HG03139 (cell line): ENCODE measurements around the gene MYH10.

ENCODE experiments used
- ATAC-seq: cut with Tn5 transposase; IDR thresholded peaks from one replicate; pipeline ENCODE4 v1.9.1; 2021; ENCODE audit not compliant: unreplicated experiment

Gene MYH10

DNA sequence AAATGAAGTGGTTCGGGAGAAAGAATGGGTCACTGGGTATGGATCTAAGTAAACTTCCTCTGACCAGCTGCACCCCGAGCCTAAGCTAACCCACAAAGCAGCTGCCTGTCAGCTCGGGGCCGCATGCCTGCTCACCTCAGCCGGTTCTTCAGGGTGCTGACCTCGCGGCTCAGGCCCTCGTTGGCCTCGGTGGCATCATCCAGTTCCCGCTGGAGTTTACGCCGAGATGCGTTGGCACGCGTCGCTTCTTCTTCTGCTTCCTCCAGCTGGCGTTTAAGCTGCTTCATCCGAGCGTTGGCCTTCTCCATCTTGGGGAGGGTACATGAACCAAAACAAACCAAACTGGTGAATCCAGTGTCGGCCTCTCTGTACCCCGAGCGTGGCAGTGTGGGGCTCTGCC, 153.8 kb downstream of the MYH10 start:
- no peak for ATAC-seq

DNA sequence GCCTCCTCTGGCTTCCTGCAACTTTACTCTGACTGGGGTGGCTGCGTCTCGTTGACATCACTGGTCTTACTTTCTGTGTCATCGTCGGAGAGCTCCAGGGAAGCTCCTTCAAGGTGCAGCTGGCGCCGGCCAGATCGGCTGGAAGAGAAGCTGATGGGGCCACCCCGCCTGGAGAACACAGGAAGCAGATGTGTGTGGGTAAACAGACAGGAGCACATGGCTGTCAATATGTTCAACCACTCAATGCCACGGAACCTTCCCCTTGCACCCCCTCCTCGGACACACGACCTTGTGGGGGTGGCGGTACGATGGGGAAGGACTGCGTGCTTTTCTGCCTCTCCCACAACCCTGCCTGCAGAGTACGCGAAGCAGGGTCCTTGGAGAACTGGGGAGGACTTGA, 154.7 kb downstream of the MYH10 start:
- no peak for ATAC-seq

DNA sequence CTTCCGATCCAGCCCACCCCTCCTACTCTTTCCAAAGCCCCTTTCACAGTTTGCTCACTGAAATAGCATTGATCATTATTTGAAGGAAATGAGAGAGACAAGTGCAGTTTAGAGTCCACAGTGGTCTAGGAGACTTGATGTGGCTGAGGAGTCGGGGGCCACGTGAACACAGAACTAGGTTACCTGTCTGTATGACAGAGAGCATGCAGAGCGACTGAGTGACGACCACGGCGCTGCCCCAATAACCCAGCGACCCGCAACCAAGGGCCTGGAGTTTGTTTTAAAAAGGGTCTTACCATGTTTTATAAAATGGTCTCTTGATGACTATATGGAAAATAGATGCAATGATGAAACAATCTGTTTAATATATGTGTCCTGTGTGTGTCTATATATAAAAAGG, 155.3 kb downstream of the MYH10 start:
- no peak for ATAC-seq

DNA sequence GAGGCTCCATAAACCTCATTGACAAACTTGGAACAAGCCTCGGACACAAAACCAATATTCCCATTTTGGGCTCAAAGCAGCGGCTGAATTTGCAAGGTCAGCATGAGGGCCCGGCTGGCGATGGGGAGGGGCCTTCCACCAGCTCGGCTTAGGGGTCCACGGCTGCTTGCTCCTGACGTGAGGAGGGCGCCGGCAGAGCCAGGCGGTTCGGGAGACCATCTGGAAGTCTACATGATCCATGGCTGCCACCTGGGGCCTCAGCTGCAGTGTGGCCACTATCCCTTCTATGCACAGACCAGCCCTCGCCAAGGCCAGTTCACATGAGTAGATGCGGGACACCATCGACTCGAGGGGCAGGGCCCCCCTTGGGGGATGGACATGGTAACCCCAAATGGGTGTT, 155.7 kb downstream of the MYH10 start:
- ATAC-seq = no peak

DNA sequence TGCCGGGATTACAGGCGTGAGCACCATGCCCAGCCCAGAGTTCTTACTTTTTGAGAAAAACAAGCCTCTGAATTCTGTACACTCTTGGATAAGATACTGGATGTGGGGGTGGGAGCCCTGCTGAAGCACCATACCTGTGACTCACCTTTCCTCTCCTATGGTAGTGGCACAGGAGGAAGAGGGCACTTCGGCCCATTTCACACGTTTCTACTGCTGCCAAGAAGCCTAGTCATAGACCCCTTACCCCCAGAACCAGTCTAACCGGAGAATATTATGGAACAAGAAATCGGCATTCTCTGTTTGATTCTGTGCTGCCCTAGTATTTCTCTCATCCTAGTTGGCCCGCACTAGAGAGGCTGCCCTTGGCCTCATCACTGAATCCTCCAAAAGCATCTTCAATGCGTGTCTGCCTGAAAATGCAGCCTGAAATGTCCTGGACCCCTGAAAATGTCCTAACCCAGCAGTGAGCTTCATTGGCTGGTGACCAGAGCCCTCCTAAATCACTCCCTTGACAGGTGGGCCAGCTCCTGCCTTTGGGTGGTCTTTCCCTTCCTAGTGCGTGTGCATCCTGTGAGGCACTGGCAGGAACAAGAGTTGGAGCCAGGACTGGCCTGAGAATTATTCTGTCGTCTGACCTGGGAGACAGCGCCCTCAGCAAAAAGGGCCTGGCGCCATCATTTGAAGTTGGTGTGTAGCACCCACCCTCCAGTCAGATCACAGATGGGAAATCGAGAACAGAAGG, 156.9 kb downstream of the MYH10 start:
- no peak for ATAC-seq

DNA sequence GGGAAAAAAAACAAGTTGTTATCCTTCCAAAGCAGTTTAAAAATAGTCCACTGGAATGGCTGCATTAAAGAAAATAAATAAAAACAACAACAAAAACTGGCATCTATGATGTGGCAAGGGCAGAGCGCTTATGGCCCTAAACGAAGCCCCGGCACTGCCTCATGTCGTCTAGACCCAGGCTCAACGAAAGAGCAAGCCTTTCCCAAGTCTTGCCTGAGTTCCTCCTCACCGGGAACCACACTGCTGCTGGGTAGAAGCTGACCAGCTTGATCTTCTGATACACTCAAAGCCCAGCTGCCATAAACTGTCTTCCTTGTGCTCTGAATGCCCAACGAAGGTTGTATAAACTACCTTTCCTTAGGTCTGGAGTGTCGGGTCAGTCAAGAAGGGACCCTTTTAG, 157.9 kb downstream of the MYH10 start:
- no peak for ATAC-seq

DNA sequence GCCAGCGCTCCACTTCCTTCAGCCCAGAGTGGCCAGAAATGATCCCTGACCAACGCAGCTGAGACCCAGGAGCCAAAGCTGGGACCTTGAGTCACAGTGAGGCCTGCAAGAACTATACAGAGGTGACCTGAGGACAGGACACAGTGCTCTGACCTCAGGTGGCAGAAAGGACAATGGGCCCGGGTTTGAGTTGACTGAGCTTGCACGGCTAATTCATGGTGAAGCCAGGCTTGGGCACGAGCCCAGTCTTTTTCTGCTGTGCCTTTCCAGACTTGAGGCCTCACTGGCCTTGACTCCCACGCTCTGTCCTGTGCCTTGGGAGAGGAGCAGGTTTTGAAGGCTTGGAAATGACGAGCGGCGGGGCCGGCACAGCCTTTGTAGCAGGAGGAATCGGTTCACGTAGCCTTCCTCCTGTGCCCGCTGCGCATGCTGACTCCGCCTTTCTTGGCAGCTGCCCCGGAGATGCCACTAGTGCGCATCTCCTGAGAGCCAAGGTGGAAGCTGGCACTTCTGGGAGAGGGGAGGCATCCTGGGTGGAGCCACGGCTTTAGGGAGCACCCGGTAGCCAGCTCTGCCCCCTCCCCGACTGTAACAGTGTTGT, 160.0 kb downstream of the MYH10 start:
- no peak for ATAC-seq

DNA sequence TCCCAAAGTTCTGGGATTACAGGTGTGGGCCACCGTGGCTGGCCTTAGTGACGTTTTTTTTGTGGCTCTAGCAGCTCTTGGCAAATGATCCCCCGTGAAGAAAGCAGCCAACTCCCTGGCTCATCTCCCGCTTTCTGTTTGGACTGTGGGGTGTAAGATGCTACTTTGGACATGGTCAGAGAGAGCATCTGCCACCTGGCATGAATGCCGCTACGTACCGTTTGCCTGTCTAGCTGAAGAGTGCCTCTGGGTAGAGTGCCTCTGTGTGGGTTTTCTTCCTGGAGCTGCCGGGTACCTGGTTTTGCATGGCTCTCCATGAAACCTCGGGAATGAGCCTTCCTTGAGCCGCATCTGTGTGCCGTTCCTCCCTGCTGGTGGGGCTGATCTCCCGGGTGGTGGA, 160.6 kb downstream of the MYH10 start:
- no peak for ATAC-seq

DNA sequence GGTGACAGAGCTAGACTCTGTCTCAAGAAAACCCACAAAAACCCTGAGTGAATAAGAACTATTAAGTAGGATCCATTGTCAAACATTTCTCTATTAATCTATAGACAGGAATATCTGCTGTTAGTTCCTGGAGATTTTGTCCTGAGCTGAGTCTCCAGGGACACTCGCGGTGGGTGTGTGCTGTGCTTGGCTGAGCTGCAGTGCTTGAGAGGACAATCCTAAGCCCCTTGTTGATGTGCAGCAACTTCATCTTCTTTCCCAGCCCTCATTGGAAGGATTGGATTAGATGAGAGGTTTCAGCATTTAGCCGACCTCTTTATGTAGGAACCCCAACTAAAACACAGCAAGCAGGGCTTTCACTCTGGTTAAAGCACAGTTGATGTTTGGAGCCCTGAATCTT, 161.5 kb downstream of the MYH10 start:
- no peak for ATAC-seq

DNA sequence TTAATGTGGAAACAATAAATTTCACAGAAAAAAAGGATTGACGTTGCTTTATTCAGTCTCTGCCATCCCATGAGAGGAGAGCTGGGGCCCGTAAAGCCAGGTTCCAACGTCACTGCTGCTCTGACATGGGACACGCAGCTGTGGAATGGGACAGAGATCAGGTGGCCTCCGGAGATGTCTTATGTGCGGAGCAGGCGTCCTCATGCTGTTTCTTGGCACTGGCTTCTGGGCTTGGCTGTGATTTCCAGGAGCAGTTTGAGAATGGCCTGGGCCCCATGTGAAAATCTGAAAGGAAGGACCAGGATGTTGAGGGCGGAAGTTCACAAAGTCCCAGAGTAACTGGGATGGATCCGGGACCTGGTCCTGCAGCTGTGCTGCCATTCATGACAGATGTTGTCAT, 162.4 kb downstream of the MYH10 start:
- ATAC-seq = no peak

DNA sequence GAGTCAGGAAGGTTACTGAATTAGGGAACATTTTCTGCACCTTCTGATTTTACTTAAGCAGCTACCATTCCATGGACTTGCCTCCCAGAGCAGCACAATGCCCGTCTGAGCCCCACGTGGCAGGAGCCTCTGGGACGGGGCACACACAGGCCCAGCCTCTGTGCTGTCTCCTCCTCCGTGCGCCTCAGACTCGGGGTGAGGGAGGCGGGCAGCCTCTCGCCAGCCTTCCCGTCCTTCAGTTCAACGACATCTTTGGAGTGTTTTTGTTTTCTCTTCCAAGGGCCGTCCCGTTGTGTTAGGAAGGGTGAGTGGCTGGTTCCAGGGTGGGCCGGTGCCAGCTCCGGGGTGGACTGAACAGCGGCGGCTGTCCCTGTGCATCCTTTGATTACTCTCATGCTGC, 163.0 kb downstream of the MYH10 start:
- no peak for ATAC-seq

DNA sequence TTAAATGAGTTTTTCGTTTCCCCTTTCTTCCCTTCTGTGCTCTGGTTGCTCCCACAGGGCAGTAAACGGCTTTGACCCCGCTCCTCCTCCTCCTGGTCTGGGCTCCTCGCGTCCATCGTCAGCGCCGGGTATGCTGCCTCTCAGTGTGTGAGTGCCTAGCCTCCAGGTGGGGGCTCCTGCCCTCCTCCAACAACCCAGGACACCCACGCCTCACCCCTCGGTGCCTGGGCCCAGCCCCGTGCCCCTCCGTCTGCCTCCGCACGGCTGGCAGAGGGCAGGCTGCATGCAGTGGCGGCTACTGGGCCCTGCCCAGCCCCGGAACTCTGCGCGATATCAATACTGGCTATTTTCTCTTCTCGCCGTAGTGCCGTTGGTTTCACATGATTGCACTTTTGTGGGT, 163.7 kb downstream of the MYH10 start:
- no peak for ATAC-seq

DNA sequence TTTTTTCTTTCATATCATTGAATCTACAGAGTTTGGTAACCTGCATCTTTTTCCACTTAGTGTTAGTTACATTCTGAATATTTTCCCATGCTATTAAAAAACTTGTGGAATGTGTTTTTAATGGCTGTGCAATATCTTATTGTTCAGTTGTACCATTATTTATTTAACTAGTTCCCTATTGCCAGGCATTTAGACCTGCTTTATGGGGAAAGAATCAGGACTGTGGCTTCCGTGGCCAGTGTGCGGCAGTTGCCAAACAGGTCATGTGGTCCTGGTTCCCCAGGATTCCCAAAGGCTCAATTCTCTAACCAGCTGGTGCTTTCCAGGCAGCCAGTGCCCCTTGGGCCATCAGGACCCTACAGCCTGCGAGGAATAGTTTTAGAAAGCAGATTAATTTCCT, 164.1 kb downstream of the MYH10 start:
- ATAC-seq = no peak

DNA sequence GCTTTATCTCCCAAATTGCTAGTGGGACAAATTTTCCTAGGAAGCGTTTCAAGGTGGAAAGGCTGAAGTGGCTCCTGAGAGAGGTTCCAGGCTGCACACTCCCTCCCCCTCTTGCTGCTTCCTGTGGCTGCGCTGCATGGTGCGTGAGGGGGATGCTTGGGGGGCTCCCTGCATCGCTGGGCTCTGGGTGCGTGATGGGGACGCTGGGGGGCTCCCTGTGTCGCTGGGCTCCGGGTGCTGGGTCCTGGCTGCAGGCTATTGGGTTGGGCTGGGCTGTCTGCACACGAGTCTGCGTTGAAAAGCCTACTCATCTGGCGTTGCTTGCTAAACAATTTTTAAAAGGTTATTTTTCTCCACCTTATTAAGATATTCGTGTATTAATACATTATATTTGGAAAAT, 164.8 kb downstream of the MYH10 start:
- no peak for ATAC-seq

DNA sequence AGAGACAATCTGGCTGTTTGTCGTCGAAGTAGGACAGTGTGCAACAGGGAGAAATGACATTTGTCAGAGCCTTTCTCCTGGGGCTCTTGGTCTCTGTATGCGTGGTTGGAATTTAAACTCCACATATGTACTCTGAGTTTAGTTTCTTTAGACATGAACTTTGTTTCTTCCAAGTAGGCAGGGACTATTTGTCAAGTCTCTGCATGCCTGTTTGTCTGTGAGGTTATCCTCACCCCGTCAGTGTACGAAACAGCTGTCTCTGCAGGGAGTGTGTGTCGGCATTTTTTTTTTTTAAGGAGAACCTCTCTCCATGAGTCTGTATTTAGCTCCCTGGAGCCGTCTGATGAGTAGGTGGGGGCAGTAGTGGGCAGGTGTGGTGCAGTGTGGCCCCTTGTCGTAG, 165.2 kb downstream of the MYH10 start:
- ATAC-seq = no peak

DNA sequence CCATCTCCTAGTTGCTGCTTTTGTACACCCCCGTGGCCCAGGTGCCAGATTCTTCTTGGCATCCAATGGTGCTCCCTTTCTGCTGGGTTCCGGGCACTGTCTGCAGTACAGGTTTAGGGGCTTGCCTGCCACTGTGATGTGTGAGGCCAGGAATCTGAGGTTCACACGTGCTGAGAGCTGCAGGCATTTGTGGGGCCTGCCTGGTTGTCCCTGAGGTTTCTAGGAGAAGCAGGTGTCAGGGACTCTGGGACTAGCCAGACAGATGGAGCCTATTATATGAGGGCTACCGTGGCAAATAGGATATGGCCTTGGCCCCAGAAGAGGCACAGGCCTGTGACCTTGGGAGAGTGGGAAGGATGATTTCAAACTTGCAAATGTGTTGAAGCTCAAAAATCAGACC, 165.6 kb downstream of the MYH10 start:
- ATAC-seq = no peak

DNA sequence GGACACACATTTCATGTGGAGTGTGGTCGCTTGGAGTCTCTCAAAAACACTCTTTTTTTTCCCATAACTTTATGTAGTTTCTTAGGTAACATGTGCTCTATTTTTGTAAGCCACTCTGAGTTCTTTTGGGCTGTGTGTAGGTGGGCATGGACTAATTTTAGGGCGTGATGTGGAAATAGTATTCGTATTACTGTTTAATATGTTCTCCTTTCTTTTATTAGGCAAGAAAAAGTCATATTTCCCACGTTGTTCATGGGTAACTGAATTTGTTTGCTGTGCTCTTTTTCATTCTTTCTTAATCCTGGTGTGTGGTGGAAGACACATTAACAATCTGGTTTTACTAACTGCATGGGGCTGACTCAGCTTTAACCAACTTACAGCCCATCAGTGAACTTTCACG, 167.4 kb downstream of the MYH10 start:
- no peak for ATAC-seq

DNA sequence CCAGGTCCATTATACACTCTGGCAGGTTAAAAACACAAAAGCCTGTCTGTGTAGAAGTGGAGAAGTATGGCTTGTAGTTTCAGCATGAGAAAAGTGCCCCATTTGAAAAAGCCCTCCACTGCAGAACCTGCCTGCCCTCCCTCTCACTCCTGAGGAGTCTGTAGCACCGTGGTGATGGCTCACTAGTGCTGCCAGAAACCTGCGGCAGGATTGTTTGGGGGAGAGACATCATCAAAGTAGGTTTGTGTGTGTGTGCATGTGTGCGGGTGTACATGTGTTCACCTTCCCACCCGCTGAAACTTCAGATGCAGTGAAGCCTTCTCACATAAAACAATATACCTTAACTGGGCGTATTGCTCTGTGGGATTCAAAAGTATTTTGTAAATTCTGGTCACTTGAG, 168.0 kb downstream of the MYH10 start:
- ATAC-seq = no peak

DNA sequence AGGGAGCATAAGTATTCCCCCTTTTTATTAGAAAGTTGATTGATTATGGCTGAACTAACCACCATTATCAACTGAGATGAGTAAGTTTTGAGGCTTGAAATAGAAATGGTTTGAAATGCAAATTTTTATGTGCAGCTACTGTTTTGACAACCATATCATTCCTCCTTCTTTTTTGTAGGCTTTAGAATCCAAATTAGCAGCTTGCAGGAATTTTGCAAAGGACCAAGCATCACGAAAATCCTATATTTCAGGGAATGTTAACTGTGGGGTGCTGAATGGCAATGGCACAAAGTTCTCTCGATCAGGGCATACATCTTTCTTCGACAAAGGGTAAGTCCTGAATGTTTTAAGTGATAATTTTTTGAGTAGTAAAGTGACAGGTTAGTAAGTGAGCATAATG, 170.7 kb downstream of the MYH10 start:
- no peak for ATAC-seq

DNA sequence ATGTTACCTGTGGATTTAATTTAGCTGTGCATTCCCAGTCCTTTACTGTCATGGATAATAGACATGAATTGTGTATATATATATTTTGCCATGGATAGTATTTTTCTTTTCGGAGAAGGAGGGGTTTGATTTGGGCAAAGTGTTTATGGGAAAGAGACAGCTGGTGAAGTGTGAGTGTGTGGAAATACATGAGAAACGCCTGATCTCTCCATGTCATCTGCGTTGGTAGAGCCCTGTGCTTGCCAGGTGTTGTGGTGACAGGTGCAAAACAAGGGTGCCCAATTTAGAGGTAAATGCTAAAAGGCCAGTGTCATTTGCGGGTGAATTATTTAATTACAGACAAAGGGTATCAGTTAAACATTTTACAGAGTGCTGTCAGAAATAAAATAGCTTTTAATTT, 171.4 kb downstream of the MYH10 start:
- ATAC-seq = no peak

DNA sequence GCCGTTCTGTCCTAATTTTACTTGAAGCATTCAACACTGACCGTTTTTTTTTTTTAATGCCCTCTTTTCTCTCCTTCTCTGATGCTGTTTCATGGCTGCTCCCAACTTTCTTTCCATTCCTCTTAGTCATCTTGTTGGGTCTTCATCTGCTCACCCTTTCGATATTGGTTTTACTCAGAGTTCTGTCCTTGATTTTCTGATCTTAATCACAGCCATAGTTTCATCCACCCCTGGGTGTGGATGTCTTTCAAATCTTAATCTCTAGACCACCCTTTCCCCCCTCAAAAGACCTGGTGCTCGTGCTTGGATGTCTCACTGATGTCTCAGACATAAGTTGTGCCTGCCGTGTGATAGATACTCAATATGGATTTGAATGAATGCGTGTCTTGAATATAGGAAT, 172.4 kb downstream of the MYH10 start:
- ATAC-seq = no peak

DNA sequence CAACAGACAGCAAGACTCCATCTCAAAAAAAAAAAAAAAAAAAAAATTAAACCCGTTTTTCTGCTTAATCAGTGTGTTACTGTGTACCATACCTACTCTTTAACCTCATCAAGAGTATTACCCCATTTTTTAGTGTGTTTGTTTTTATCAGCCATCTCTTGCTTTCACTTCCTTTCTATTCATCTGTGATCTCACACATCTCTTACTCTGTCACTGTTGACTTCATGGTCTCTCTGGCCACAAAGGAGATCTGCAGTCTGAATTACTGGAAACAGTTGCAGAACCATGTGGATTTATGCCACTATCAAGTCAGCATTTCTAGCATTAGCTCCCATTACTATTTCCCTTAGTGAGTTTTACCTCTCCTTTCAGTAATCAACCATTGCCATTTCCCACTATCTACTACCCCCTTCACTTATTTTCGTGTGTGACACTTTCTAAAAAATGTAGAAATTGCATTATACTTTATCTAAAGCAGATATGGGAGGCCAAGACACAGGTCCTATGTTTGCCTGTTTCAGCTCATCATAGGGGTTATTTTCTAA, 174.8 kb downstream of the MYH10 start:
- ATAC-seq = no peak

DNA sequence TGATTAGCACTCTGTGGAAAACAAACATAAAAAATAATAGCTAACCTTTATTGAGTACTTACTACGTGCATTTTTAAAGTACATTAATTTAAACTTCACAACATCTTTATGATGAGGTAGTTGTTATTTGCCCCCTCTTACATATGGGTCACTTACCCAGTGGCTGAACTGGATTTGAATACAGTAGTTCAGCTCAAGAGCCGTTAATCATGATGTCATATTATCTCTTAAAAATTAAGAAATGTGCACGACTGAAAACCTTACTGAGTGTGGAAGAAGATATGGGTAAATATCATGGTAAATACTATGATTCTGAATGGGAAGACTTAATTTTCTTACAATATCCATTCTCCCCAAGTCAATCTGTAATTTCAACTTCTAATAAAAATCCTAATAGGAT, 177.2 kb downstream of the MYH10 start:
- ATAC-seq = no peak
